Measurements from ENCODE around the gene EEF1AKMT2.

Gene EEF1AKMT2

DNA sequence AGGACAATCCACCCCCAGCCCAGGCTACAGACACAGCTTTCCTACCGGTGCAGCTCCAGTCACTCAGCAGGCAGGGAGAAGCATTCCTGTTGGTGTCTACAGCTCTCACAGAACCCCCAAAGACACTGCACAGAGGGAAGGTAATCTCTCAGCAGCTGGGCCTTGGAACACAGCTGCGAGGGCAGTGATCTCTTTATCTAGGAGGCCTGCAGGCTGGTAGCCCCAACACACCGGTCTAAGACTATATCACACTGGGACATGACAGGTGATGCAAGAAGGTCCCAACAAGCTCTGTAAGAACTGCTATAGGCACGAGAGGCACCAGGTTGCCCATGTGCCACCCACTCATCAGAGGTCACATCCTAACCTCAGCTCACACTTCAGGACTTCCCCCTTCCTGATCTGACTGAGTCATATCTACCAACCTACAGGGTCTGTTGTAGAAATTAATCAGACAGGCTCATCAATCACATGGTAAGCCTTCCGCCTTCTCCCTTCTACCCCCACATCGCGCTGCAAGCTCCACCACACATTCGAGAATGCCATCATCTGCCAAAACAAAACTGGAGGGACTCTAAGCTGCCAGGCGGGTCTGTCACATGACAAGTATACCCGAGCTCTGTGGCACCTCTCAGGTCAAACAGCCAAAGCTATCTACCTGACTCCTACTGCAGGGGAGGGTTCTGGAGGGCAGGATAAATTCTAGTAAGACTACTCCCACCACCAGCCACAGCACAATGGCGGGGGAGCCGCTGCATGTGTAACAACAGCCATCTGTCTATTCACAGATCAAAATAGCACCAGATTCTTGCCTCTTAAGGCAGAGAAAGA, 73.6 kb downstream of the EEF1AKMT2 start:
- peak; percentile 97 for DNase-seq

- DNase-seq = no peak
Observed at GRCh38 chr10:124717041-124717757, 74.5 kb downstream of the EEF1AKMT2 start.

DNA sequence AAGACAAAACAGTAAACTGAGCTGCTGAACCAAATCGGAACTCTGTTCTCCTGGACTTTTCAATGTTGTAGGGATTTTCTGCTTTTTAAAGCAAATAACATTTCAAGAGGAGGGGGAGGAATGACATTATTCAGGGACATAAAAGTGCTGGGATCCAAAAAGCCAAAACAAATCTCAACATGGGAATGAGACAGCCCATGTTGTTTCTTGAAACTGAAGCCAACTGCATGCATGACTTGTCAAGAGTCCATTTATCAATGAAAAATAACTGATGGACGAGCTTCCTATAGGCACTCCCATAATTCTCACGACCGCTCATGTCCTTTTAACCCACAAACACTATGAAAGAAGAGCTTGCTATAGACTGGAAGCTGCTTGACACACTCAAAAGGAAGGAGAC, 75.3 kb downstream of the EEF1AKMT2 start:
- no peak for DNase-seq

DNA sequence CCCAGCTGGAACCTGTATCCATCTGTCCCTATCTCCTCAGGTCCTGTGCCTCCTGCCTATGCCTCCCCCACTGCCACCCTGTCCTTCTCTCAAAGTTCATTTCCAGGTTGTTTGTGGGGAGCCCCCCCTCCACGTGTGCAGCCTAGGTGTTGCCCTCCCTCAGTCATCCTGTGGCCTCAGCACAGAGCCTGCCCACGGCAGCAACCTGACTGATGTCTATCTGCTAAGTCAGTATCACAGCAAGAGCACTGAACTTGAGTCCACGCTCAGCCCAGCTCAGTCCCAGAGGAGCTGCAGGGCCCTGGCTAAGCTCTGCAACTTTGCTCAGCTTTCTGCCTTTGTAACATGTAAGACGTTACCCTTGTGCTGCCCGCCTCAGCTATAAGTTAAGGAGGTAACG, 76.2 kb downstream of the EEF1AKMT2 start:
- no peak for DNase-seq

- DNase-seq = no peak
Observed at GRCh38 chr10:124713679-124714255, 77.9 kb downstream of the EEF1AKMT2 start.

DNA sequence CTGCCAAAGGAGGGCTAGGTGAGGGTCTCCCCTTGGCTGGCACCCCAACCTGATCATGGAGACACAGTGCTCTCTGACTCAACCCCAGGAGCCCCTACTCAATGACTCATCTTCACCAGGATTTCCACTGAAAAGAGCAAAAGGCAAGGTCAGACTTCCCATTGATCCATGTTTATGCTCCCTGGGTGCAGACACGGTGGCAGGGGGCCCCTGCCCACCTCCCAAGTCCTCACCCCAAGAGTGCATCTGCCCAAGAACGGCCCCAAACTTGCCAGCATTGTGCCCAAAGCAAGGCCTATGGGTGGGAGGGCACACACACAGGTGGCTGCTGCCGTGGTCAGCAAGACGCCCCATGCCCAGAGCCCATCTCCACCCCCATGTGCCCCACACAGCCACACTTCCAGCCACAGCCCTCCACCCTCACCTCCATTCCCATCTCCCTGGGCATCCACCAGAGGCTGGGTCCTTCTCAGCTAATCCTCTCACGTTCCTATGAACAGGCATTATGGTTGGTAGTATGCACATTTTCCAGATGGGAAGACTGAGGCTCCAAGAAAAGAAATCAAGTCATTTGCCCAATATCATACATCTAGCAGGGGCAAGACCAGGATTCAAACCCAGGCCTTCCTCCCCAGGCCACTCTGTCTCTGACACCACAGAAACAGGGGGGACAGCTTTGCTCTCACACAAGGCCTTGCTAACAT, 78.8 kb downstream of the EEF1AKMT2 start:
- no peak for DNase-seq

GRCh38 chr10:124711145-124711544, 80.5 kb downstream of the EEF1AKMT2 start:
- DNase-seq = no peak

DNA sequence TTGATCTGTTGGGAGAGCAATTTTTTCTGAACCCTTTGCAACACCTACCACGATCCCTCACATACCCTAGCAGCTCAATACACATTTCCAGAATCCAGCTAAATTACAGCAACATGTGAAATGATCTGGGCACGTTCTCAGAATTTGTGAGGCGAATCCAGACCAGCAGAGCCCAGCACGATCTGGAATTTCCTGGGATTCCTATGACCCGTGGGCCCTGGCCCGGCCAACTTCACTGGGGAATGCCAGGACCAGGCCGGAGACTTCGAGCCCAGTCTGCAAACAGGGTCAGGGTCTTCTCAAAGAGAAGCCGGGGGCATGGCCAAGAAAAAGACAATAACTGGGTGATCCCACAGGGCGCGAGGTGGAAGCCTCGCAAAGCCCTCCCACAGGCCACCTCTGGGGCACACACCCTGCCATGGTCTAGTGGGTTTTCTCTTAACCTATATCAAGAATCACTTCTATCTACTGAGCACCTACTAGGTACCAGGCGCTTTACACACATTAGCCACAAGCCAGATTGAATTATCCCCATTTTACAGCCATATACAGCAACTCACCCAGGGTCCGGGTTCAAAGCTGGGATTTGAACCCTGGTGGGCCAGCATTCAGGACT, 81.3 kb downstream of the EEF1AKMT2 start:
- DNase-seq = no peak

DNA sequence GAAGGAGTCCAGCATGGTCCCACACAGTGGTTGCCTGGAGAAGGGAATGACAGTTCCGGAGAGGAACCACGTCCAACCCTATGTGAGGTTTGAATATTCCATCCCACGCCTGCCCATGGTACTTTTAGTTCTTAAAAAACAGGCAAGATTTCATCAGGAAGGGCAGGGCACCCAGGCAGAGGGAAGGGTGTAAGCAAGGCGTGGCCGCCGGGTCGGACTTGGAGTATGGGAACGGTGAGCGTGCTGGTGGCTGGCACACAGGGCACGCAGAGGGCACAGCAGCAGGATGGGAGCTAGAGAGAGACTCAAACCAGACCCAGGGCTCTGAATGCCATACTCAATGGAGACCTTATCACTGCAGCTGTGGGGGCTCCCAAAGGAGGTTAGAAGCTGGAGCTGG, 81.8 kb downstream of the EEF1AKMT2 start:
- no peak for DNase-seq

GRCh38 chr10:124708922-124709520, 82.7 kb downstream of the EEF1AKMT2 start:
- DNase-seq = no peak

DNA sequence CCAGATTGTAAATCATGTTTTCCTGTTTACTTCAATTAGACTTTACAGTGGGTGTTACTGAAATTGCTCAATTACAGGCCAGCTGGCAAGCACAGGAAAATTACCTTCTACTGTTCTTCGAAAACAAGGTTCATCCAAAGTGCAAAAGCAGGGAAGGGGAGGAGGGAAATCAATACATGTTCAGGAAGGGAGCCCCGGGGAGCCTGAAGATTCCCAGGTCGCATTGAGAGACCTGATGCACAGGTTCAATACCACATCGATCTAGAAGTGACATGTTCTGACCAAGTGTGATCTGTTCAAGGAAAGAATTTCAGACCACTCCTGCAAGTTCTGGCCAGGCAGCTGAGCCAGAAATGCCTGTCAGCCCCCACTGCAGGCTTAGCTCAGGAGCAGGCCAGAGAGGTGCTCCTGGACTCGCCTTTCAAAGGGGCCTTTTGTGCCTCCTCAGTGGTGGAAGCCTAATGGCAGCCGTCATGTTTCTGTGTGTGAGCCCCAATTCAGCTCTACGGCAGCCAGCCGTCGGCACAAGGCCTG, 83.4 kb downstream of the EEF1AKMT2 start:
- DNase-seq = no peak

Measured in hematopoietic multipotent progenitor cell treated with erythropoietin and hydrocortisone succinate and interleukin-3 and kit ligand, for 6 days (in vitro differentiated cells).